ENCODE measurements around the gene ARHGAP42. TPM values are rescaled to one million over a fixed set of nuclear protein-coding genes. Genes with fewer than 3 reads are reported as not detected.

ARHGAP42 gene
- total and polyA plus RNA-seq, 12 donors = 2.5 to 25.0 (median 11.5) TPM

DNA sequence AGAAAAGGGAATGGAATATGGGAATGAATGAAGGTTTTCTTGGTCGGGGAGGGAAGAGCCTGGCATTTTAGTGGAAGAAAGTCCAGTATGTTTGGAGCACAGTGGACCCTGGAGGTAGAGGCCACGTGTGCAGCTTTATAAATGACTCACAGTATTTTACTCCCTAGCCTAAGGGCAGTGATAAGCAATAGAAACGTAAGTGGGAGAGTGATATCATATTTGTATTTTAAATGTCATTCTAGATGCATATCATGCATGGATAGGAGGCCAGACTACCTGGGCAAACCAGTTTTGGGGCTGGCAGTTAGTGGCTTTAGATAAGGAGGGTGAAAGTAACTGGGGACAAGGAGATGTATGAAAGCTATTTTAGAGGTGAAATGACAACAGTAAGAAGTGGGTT lies 174.1 kb downstream of the ARHGAP42 start:
- 69 to 84% (median 78%) methylated on average over 3 of the region's 3 CpGs for WGBS, 4 donors
- Histone ChIP-seq H3K4me3 (no peak overlapping the region), H3K4me1 (replicated peaks in 1 of 2) (no peaks in the 10 kb centered on the region), H3K36me3 (replicated peaks in 1 of 2) (no peaks in the 10 kb centered on the region), H3K27me3 (no peaks in the 10 kb centered on the region), H3K9me3 (replicated peaks in 1 of 3) (no peaks in the 10 kb centered on the region), H3K27ac (no peak overlapping the region)
- intact Hi-C loops (cut with DNase I) = no loop called here
- no peak for DNase-seq
- TF ChIP-seq CTCF (IDR thresholded peaks at IDR 0.05) = no peak

GRCh38 chr11:100863080-100863581 lies 176.0 kb downstream of the ARHGAP42 start:
- peak in 4 of 7 donors; percentile 9 to 24 (median 17) for DNase-seq
- Histone ChIP-seq H3K27me3 (no peaks in the 10 kb centered on the region), H3K4me1 (replicated peaks in 1 of 2) (no peaks in the 10 kb centered on the region), H3K4me3 (no peak overlapping the region), H3K9me3 (replicated peaks in 1 of 3) (no peaks in the 10 kb centered on the region), H3K27ac (peak overlapping the region in 1 of 5 donors; percentile 8), H3K36me3 (replicated peaks in 1 of 2) (no peaks in the 10 kb centered on the region)
- intact Hi-C loops (cut with DNase I) = no loop called here
- WGBS, 4 donors = 52 to 73% (median 63%) methylated on average over 2 of the region's 2 CpGs
- TF ChIP-seq POLR2A (IDR thresholded peaks at IDR 0.05) (no peak), CTCF (IDR thresholded peaks at IDR 0.05) (no peak)

DNA sequence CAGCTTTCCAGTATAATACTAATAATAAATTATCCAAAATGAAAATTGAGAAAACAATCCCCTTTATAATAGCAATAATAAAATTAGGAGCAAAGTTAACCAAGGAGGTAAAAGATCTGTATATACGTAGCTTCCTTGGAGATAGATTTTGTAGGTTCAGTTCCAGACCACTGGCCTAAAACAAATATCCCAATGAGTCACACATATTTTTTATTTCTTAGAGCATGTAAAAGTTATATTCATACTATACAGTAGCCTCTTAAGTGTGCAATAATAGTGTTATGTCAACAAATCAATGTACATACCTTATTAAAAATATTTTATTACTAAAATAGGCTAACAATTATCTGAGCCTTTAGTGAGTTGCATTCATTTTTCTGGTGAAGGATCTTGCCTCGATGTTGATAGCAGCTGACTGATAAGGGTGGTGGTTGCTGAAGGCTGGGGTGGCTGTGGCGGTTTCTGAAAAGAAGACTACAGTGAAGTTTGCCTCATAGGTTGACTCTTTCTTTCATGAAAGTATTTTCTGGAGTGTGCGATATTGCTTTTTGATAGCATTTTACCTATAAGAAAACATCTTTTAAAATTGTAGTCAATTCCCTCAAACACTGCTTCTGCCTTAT lies 178.5 kb downstream of the ARHGAP42 start:
- intact Hi-C loops (cut with DNase I) = no loop called here
- Histone ChIP-seq H3K36me3 (replicated peaks in 1 of 2) (no peaks in the 10 kb centered on the region), H3K27ac (no peak overlapping the region), H3K4me1 (replicated peaks in 1 of 2) (no peaks in the 10 kb centered on the region), H3K4me3 (no peak overlapping the region), H3K27me3 (no peaks in the 10 kb centered on the region), H3K9me3 (replicated peaks in 1 of 3) (no peaks in the 10 kb centered on the region)
- WGBS, 4 donors = 75 to 88% (median 83%) methylated on average over 4 of the region's 4 CpGs
- no peak for DNase-seq
- no peak for TF ChIP-seq CTCF (IDR thresholded peaks at IDR 0.05)
- TF ChIP-seq POLR2A (IDR thresholded peaks at IDR 0.05) = no peak

DNA sequence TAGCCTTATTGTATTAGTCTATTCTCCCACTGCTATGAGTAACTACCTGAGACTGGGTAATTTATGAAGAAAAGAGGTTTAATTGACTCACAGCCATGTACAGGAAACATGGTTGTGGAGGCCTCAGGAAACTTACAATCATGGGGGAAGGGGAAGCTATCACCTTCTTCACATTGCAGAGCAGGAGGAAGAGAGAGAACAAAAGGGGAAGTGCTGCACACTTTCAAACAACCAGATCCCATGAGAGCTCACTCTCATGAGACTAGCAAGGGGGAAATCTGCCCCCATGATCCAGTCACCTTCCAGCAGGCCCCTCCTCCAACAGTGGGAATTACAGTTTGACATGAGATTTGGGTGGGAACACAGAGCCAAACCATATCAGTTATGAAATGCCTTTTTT lies 179.4 kb downstream of the ARHGAP42 start:
- intact Hi-C loops (cut with DNase I) = no loop called here
- H3K36me3 ChIP-seq (replicated peaks in 1 of 2) = no peaks in the 10 kb centered on the region
- TF ChIP-seq CTCF (IDR thresholded peaks at IDR 0.05) (no peak), POLR2A (IDR thresholded peaks at IDR 0.05) (no peak)
- DNase-seq = no peak
- H3K4me1 ChIP-seq (replicated peaks in 1 of 2) = no peaks in the 10 kb centered on the region
- H3K9me3 ChIP-seq (replicated peaks in 1 of 3) = no peaks in the 10 kb centered on the region
- no peak overlapping the region for H3K27ac ChIP-seq
- no peak overlapping the region for H3K4me3 ChIP-seq
- H3K27me3 ChIP-seq = no peaks in the 10 kb centered on the region

Data from adrenal gland (tissue), 12 donors.